Fibroblast of skin of back (primary cell): Measurements from ENCODE around the gene BCL10. TPM values are rescaled to one million over a fixed set of nuclear protein-coding genes. Genes with fewer than 3 reads are reported as not detected.

ENCODE experiments used
- DNase-seq: peaks from one replicate; pipeline ENCODE4 v3.0.0-alpha.2; 2013
- polyA plus RNA-seq, 2 experiments: library from polyadenylated mRNA; unstranded; fragments of 120-200 nt; gene quantifications; one replicate each; pipeline ENCODE4 v1.2.1, GENCODE V29; 2013; ENCODE audit not compliant: insufficient read length in 2 of 2

The BCL10 gene
- 23.6 TPM for polyA plus RNA-seq (2013, experiment 1 of 2; ENCODE audit: insufficient read length)
- 17.5 TPM for polyA plus RNA-seq (2013, experiment 2 of 2; ENCODE audit: insufficient read length)

DNA sequence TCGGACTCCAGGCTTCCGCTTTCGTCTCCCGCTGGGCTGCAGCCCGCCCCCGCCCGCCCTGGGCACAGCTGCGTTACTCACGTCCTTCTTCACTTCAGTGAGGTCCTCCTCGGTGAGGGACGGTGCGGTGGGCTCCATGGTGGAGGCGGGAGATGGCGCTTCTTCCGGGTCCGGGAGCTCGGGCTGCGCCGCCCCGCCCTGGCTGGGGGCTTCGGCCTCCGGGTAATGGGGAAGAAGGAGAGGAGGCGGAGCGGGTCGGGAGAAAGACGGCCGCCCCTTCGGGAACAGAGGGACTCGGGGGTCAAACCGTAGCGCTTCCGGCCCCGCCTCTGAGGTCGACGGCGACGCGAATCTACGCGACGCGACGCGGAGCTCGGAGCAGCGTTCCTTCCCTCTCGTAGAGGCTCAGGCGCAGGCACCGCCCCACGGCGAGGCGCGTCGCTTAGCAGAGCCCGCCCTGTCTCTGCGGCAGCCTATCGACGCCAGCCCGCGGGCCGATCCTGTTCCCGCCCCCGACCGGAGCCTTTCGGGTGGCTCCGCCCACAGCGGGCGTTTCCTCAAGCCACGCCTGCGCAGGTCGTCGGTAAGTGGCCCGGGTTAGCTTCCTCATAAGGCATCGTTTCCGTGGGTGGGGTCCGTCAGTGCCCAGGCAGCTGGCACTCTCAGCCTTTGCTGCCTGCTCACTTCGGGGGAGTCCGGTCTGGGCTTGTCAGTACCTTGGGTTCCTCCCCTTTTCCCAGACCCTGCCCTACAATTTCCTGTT lies at the start of gene BCL10:
Gene BCL10, minus strand, starts transcription at position 418 of the 763 bp plus-strand sequence. Its CDS starts 280 bp downstream, at position 138.
- peak; percentile 97 for DNase-seq

DNA sequence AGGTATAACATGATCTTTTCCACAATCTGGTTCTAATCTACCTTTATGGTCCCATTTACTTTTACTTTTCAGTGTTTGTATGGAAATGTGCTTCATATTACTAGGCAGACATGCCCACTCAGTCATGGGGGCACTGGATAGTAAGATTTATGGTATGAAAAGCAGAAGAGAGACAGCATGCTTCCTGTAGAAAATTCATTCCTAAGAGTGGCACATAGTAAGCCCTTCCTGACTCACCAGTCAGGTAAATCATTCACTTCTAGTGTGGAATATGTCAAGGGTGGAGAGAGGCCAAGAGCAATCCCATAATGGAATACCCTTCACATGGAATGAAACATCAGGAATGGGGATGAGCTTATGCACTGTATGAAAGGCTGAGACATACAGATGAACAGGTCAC lies 49.5 kb upstream of the BCL10 start:
- no peak for DNase-seq

DNA sequence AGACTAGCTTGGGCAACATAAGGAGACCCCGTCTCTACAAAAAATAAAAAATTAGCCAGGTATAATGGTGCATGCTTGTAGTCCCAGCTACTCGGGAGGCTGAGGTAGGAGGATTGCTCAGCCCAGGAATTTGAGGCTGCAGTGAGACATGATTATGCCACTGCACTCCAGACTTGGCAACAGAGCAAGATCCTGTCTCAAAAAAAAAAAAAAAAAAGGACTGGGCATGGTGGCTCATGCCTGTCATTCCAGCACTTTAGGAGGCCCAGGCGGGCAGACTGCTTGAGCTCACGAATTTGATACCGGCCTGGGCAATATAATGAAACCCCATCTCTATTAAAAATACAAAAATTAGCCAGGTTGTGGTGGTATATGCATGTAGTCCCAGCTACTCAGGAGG lies 47.3 kb upstream of the BCL10 start:
- no peak for DNase-seq

DNA sequence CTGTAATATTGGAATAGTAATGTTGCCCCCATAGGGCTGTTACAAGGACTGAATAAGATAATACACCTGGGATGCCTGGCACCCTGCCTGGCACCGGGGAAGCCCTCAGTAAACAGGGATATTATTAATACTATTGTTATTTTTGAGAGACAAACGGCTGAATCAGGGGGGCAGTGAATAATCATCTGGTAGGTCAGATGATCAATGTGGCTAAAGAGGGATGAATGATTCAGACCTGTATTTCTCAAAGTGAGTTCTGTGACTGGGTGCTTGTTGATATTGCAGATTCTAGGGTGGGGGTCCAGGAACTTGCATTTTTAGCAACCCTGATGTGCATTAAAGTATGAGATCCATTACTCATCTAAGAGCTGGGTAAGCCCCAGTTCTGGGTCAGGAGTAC lies 46.2 kb upstream of the BCL10 start:
- DNase-seq, result no peak

DNA sequence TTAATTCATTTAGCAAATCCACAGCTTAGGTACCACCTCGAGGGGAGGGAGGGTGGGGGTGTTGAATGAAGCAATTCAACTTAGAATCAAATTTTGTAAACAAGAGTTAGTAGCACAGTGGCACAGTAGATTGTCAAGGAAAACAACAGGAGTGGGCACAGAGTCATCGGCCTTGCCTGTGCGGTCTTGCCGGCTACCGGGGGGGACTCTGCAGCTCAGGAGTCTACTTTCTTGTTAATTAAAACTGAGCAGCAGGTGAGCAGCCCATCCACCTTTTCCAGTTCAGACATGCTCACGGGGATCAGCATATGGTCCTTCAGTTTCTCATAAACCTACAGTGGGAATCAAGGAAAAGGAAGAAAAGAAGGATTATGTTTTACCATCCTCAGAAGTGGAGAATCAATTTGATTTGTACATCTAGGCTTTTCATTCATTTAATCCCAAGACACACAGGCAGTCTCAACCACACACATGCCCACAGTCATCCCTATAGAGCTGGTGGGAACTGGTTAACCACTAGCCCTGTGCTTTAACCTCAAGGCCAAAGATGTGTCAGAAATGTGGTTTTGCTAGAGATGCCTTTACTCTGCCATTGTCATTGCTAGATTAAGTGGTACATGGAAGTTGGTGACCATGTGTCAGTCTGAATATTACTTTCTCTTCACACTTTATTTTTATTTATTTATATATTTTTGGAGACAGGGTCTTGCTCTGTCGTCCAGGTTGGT lies 45.0 kb upstream of the BCL10 start:
- peak; percentile 89 for DNase-seq

DNA sequence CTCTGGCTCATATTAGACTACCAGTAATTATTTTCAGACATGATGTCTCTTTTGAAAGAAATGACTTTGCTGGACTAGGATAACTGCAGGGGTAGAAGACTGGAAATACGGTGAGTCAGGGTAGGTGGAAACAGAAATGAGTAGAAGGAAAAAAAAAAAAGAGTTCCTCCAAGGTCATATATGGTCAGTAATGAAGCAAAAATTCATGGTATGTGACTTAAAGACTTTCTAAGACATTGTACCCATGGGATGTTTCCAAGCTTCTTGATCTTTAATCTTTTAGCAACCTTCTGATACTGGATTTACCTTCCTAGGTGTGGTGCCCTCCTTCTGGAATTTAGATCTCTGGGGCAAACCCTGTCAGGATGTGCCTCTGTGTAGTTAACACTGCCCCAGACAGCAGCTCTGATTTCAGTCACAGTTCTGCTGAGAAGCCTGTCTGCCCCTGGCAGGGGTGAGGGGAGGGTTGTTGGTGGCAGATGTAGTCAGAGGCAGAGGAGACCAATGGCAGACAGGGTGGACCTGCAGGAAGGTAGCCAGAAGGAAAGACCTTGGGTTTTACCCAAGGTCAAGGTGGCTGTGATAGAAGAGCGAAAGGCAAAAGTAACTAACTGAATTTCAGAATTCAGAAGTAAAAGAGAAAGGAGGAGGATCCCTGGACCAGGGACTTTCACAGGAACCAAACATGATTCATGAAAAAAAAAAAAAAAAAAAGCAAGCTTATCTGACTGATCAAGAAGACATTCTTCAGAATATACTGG lies 44.1 kb upstream of the BCL10 start:
- DNase-seq, result peak; percentile 84

DNA sequence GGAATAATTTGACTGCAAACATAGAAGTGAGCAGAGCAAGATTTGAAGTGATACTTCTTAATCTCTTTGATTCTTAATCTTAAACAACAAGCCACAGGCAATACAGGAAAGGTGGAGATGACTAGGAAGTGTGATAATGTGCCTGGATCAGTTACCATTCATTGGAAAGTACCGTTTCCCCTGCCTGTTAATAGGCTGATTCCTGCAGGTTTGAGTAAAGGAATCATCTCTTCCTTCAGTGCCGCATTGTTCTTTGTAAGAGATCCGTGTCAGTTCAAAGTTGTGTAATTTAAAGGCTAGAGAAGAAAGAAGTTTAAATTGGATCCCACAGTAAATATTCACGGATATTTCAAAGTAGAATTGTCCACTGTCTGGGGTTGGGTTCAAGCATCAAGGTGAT lies 43.5 kb upstream of the BCL10 start:
- DNase-seq, result no peak

DNA sequence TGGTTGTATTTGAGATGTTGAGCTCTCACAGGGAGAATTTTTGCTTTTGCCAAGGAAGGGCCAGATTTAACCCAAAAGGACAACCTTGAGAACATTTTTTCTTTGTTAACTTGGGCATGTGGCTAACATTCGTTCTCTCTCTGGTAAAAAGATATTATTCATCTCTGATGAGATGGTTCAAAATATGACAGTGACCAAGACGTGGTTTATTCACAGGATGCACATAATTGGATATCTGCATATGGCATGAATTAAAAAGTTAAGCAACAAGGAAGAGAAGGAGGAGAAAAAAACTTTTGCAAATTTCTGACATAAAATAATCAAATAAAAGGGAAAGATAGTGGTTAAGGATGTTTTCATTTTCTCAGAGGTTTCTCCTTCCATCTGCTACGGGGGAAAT lies 43.1 kb upstream of the BCL10 start:
- no peak for DNase-seq

DNA sequence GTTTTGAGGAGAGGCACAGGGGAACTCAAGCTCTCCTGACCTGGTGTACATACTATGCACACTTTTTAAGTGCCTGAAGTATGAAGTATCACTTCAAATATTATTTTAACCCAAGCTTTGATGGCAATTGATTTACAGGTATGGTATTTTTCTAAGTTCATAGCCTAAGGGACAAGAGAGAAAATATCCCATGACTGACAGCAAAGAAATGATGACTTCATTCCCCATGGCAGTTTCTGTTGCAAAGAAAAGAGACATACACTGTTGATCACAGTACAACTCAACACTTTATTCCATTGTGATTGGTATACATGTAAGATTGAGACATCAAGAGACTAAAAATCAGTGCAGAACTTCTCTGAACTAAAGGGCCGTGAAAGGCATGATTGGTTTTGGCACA lies 41.8 kb upstream of the BCL10 start:
- DNase-seq, result no peak

DNA sequence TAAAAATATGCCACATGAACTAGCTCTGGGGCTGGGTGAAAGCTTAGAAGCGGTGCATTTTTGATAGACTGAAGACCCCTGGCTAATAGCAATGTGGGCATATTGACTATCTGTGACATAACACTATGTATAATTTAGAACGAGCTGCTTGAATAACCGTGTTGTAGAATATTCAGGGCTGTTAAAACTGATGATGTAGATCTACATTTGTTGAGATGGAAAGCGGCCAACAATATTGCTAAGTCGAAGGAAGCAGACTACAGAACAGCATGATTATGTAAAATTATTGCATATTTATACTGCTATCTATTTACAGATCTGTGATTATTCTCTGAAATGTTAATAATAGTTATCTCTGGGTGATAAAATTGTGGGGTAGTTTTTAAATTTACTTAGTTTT lies 41.1 kb upstream of the BCL10 start:
- no peak for DNase-seq

DNA sequence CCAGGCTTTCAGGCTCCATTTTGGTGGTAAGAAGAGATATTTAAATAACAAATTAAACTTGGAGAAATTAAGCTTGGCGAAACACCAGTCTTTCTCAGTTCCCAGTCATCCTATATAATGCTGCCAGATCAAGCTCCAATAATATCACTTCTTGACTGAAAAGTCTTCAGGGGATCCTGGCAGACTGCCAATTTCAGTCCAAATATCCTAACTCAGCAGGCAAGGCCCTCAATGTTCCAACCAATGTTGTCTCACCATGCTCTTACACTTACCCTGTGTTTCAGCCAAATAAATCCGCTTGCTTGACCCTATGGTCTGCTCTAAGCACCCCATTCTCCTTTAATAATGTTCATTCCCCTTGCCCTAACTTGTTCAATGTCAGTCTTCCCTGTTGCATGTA lies 39.9 kb upstream of the BCL10 start:
- DNase-seq, result no peak

DNA sequence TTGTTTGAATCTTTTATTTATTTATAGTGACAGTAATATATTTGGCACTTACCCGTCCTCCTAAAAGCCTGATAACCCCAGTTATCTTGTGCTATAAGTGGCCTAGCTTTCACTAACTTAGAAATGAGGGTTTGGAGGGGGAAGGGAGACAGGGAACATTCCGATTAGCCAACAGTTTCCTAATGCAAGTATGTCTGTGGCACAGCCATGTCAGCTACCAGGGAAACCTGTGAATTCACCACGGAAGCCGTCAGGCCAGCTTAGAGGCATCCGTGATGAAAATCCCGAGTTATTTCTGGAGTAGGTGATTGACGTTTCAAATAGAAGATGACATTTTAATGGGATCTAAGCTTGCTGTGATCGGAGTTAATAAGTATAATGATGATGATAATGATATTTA lies 39.4 kb upstream of the BCL10 start:
- DNase-seq, result no peak

DNA sequence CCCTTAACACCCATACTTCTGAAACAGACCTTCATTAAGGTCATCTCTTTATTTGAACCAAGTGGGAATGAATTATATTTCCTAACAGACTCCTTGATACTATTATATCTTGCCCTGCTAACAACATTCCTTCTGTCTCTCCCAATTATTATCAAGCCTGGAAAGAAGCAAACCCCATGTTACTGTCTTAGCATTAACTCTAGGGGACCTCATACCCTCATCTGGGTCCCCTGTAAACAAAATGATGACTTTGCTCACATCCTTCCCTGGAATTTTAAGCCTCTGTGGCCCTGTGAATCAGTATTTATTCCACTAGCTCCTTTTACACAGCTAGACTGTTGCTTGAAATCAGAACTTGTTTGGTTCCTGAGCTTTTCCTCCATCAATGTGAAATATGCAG lies 38.3 kb upstream of the BCL10 start:
- DNase-seq, result peak; percentile 63

DNA sequence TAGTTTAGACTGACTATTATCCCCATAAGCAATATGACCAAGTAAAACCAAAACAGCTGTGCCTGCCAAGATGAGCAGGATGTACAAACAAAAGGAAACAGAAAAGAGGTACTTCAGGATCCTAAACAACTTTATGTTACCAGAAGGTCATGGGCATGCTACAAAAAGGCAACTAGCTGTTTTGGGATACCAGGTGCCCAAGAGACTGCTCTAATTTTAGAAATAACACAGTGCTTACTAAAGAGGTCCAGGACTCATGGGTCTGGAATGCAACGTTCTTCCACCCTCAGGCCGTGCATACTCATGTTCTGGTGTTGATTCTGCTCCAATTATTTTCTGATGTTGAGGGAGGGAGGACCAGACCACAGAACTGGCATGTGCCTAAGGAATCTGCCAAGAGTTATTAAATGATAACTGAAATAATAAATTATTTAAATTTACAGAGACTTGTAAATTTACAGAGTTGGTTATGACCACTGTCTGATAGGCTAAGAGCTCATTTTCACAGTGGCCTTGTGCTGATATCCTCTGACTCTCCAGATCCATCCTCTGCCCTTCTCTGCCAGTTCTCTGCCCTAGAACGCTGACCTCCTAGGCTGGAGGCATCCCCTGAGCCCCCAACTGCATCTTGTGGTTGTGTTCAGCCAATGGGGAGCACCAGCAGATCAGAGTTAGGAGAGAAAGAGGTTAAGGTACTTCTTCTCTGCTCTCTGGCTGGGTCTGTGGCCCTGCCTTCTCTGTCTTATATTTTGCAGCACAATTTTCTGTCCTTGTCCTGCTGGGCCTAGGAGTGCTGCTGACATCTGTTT lies 37.7 kb upstream of the BCL10 start:
- peak; percentile 97 for DNase-seq

DNA sequence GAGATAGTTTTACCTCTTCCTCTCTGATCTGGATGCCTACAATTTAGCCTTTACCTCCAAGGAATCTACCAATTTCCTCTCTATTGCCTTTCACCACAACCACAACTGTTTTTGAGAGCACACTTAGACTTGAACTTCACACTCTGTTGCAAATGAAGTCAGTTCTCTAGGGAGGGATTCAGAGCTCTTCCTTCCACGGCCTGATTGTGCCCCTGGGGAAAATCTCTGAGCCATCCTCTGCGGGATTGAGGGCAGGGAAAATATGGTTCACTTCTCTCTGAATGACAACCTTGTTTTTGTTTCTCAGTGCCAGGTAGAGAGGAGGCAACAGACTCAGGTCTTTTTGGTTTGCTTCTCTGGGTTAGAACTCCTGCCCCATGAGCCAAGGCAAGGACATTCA lies 35.4 kb upstream of the BCL10 start:
- no peak for DNase-seq

DNA sequence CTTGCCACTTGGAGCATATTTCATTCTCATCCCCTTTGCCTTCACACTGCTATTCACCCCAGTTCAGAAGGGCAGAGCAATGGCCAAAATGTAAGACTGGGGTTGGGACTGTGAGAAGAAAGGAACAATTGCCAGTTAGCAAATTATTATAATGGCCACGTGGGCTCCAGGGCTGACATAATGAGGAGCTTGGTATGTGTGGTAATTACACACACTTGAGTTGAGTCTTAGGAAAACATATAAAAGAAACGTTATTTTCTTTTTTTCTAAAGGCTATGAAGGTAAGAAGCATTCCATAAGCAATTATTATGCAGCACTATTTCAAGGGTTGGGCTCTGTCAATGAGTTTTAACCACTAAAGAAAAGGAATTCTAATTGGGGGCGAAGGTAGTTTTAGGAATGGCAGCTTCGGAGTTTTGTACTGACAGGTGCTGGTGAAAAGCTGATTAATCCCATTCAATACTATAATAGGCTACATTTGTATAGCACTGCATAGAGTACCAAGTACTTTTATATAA lies 32.5 kb upstream of the BCL10 start:
- DNase-seq, result no peak

DNA sequence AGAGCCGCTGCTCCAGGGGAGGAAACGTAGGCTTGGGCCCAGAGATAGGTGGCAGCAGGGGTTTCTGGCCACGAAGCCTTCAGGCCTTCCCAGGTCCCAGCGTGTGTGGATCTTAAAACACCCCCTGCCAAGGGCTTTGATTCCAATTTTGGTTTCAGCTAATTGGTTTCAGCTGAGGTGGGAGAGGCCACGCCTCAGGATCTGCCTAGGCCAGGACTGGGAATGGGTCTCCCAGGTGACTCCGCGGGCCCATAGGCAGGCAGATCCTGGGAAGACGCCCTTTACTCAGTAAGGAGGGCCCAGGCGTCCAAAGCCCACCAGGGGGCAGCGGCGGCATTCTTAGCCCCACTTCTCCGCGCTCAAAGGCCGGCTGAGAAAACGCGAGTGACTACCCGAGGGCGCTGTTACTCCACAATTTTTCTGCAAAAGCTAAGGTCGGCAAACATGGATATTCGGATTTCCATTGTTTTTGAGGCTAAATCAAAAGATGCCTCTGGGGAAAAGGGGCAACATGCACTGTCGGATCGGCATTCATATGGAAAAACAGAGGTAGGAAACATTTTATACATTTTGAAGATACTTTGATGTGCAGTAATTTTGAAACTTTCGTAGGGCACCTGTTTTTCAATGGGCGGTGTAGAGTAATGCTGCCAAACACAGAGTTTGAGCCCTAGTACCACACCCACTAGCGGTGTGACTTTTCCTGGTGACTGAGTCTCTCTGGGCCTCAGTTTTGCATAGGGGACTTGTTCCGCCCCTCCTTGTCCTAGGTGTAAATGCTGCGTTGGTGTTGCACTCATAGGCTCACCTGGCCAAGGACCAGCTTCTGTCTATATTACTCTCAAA lies 31.8 kb upstream of the BCL10 start:
- peak; percentile 87 for DNase-seq

DNA sequence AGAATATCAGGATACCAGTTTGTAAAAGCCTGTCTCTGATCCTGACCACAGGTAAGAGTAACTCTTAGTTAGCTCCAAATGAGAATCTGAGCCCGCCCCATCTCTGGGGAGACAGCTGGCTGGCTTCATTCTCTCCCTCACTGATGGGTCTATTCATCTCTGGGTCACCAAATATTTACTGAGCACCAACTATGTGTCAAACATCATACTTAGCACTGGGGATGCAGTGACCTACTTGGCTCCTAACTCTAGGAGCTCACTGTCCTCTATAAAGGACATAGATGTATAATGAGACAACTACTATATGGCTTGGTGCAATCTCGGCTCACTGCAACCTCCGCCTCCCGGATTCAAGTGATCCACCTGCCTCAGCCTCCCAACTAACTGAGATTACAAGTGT lies 29.8 kb upstream of the BCL10 start:
- no peak for DNase-seq

DNA sequence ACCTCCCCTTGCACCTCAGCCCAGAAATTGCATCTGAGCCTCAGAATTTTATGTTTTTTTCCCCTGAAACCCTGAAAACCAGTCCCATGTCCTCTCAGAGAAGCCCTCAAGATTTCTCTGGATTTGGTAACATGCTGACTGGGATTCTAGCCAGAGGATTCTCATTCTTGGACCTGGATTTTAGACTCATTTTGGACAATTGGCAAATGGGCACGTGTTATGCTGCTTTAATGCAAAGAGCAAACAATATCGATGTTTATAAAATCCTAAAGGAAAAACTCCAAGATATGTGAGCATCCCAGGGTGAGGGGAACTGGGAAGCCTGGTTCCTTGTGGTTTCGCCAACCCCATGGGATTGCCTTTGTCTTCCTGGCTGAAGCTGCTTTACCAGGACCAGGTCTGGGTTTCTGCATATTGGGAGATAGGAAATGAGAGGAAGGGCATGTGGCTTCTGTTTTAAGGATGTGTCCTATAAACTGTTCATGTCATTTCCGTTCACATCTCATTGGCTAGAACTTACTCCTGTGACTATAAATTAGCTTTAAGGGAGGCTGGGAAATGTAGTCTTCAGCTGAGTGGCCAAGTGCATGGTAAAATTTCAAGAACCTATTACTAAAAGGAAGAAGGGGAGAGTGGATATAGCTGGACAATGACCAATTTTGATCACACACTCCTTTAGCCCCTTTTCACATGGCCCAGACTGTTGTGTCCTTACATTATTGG lies 27.2 kb upstream of the BCL10 start:
- no peak for DNase-seq

DNA sequence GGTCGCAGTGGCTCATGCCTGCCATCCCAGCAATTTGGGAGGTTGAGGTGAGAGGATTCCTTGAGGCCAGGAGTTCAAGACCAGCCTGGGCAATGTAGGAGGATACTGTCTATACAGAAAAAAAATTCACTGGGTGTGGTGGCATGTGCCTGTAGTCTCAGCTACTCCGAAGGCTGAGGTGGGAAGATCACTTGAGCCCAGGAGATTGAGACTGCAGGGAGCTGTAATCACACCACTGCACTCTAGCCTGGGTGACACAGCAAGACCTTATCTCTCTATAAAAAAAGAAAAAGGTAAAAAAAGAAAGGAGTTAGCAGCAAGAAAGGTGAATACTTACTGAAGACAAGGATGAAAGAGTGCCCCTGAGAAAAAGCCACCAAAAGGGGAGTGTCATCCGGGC lies 23.7 kb upstream of the BCL10 start:
- no peak for DNase-seq
